HG02852 (cell line): ENCODE data around the gene DYNC2I2.

Experiments used
- ATAC-seq: cut with Tn5 transposase; IDR thresholded peaks from one replicate; pipeline ENCODE4 v1.9.1; 2021; ENCODE audit warnings: mild to moderate bottlenecking, moderate library complexity; ENCODE audit not compliant: unreplicated experiment

Gene DYNC2I2

GRCh38 chr9:128636556-128637530 lies 19.8 kb downstream of the DYNC2I2 start:
- ATAC-seq = no peak

DNA sequence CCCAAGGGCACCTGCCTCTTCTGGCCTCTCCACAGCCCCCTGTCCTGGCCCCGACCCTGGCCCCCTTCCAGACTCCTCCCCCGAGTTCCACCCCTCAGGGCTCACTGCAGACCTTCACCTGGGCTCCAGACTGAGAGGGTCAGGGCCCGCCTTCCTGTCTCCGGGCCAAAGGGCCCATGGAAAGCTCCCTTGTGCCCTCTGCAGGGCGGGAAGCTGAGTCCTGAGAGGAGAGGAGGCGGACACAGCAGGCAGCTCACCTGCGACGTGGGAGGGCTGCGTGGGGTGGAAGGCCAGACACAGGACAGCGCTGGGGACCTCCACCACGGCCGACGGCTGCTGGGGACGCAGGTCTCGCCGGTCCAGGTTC lies 20.6 kb downstream of the DYNC2I2 start:
- ATAC-seq = no peak

DNA sequence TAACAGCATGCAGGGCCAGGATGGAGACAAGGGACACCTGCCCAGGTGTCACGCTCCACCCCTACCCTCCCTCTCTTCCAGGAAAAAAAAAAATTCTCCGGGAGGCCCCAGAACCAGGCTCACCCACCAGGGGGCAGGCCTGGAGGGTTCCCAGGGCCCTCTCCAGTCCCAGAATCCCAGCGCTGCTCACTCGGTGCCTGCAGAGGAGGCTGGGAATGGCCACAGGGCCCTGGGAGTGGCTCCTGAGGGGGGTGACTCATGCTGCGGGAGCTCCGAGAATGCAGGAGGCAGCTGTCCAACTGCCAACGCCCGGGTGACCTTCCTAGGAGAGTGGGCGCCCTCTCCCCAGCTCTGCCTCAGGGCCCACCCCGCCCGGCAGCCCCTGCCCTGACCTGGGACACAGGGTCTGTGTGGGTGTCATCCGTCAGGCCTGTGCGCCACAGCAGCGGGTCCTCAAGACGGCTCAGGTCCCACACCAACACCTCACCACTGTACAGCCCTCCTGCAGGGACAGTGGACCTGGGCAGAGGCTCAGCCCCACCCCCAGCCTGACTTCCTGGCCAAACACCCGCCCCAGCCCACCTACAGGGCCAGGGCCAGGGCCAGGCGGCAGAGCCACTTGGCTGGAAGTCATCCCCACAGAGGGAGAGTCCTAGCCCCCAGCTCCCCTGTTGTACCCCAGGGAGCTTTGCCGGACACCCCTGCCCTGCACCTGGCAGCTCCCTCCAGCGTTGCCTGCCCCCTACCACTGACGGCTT lies 21.2 kb downstream of the DYNC2I2 start:
- no peak for ATAC-seq

- no peak for ATAC-seq
Observed at GRCh38 chr9:128634651-128635262, 21.9 kb downstream of the DYNC2I2 start.

DNA sequence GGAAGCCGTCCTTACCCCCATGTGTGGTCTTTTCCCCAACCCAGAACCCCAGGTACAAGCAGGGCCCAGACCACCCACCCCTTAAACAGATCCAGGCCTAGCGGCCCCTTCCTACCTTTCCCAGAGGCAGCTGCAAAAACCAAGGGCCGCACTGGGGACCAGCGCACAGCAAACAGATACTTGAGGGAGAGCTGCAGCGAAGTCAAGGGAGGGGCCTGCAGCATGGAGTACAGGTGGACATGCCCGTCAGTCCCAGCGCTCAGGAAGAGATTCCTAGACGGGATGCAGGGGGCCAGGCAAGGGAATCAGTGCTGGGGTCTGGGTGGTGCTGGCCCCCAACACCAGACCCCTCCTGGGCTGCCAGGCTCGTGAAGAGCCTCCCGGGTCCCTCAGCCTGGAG lies 22.5 kb downstream of the DYNC2I2 start:
- no peak for ATAC-seq

DNA sequence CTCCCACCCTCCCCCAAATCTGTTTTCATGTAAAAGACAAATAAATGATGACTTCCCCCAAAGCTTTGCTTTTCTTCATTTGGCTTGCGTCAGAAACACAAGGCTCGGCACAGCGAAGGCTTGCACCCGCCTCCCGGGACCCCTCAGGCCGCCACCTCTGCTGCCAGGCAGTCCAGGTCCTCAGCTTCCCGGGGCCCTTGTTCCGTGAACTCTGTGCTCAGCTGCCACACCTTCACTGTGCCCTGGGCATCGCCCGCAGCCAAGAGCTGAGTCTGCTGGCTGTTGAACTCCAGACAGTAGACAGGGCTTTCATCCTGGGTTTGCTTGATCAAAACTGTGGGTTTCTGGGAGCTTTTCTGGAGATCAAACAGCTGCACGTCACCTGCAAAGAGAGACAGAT lies 23.0 kb downstream of the DYNC2I2 start:
- ATAC-seq = no peak

DNA sequence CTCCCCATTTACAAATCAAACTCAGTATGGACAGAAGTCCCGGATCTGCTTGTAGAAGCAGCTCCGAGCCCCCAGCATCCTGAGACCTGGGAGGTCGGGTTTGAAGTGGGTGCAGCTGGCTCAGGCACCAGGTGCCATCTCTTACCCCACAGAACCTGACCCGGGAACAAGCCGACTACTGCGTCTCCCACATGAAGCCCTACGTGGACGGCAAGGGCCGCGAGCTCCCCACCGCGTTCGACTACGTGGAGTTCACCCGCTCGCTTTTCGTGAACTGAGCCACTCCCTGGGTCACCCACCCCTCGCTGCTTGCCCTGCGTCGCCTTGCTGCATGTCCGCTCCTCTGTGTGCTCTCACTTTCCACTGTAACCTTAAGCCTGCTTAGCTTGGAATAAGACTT lies 23.6 kb downstream of the DYNC2I2 start:
- ATAC-seq = no peak

DNA sequence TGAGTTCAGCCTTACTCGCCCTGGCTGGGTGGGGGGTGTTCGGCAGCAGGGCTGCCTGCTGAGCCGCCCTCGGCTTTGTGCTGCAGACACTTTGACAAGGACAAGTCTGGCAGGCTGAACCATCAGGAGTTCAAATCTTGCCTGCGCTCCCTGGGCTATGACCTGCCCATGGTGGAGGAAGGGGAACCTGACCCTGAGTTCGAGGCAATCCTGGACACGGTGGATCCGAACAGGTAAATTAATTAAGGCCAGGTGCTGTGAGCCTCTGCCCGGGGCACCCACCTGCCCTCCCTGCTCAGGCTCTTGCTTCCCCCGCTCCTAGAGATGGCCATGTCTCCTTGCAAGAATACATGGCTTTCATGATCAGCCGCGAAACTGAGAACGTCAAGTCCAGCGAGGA lies 24.2 kb downstream of the DYNC2I2 start:
- no peak for ATAC-seq

DNA sequence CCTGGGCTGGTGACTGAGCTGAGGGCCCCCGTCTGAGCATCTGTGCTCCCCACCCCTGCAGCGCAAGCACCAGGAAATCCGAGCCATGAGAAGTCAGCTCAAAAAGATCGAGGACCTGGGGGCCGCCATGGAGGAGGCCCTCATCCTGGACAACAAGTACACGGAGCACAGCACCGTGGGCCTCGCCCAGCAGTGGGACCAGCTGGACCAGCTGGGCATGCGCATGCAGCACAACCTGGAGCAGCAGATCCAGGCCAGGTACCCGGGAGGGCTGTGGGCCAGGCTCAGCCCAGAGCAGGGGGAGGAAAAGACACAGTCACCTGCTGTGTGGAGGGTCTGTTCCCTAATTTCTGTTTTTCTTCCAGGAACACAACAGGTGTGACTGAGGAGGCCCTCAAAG lies 24.6 kb downstream of the DYNC2I2 start:
- ATAC-seq = no peak

GRCh38 chr9:128631636-128632035 lies 25.0 kb downstream of the DYNC2I2 start:
- ATAC-seq = no peak

GRCh38 chr9:128629852-128630545 lies 26.6 kb downstream of the DYNC2I2 start:
- no peak for ATAC-seq

DNA sequence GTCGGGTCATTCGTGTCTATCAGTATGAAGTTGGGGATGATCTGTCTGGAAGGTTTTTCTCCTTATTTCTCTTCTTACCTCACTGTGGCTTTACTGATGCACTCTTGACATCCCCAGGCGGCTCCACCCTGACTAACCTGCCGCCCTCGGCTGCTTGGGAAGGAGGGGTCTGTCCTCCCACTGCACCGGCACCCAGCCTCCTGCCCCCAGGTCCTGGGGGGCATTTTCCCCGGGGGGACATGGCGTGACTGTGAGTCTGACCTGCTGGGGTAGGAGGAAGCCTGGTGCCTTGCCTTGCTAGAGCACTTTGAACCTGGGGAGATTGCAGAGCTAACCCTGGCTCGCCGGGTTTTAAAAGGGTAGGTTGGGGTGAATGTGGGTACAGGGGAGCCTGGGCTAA lies 27.5 kb downstream of the DYNC2I2 start:
- no peak for ATAC-seq

DNA sequence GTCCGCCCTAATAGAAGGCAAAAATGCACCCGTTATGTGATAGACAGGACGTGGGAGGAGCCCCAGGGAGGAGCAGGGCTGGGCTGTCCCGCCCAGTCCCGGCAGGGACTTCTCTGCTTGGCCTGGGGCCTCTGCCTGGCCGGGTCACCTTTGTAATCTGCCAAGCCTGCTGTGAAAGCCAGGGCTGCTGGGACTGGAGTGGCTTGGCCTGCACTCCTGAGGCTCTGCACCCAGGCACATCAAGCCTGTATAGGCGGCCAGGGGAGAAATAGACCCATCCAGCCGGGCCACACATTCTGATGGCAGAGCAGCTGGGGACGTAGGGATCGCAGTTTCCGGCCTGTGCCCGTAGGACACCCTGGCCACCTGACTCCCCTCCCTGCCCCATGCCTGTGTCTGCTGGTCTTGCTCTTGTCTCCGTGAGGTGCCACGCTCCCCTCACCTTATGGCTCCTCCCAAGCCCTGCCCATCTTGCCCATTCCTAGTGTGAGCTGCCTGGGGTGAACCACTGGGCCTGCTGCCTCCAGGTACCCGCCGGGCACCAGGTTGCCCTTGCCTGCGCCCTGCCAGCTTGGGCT lies 28.1 kb downstream of the DYNC2I2 start:
- ATAC-seq = no peak

GRCh38 chr9:128627906-128628305 lies 28.7 kb downstream of the DYNC2I2 start:
- ATAC-seq = no peak

DNA sequence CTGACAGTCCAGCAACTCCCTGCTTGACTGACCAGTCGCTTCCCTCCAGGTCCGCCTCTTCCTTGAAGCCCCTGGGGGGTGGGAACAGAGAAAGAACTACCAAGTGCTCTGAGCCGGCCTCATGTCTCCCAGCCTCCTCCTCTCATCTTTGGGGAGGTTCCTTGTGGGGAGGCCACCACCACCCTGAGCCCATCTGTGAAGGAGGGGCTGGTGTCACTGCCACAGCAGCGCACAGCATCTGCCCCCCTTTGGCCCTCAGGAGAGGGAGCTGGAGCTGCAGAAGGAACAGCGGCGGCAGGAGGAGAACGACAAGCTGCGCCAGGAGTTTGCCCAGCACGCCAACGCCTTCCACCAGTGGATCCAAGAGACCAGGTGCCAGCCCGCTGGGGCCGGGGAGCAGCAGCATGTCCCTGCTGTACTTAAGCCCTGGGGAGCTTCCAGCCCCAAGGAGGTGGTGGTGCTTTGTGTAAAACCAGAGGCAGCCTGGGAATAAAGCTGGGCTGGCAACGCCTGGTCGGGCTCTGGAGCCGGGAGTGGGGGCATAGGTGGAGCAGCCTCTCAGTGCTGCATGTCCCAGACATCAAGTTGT lies 29.4 kb downstream of the DYNC2I2 start:
- no peak for ATAC-seq

DNA sequence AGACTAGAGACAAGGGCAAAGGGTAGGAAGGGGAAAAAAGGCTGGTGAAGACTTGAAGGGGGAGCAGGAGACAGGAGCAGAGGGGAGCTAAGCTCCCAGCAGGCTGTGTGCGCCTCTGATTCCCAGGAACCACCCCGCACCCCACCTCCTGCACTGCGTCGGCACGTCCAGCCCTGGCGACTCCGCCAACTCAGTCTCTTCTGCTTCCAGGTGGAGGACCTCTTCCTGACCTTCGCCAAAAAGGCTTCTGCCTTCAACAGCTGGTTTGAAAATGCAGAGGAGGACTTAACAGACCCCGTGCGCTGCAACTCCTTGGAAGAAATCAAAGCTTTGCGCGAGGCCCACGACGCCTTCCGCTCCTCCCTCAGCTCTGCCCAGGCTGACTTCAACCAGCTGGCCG lies 30.5 kb downstream of the DYNC2I2 start:
- ATAC-seq = no peak

DNA sequence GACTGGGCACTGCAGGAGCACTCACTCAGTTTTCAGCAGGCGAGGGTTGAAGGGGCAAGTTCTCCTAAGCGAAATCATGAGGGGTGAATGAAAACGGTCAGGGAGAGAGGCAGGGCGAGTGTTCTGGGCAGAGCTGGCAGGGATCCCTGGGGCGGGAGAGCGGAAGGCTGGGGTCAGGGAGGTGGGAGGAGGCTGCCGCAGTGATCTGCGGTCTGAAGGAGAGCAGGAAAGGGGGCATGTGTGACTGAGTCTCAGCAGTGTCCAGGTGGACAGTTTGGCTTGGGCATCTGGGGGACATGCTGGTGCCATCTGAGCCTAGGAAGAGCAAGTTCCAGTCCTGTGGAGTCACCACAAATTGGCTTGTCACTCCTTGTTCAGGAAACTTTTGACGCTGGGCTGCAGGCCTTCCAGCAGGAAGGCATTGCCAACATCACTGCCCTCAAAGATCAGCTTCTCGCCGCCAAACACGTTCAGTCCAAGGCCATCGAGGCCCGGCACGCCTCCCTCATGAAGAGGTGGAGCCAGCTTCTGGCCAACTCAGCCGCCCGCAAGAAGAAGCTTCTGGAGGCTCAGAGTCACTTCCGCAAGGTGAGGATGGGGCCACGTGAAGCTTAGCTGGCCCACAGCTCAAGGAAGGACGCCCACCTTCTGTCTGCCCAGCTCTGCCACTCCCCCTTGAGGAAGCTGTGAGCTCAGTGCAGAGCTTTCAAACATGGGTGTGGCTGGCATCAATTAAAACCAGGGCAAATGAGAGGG lies 31.1 kb downstream of the DYNC2I2 start:
- no peak for ATAC-seq

- ATAC-seq = no peak
Observed at GRCh38 chr9:128624566-128624965, 32.1 kb downstream of the DYNC2I2 start.

GRCh38 chr9:128621730-128622455 lies 34.8 kb downstream of the DYNC2I2 start:
- ATAC-seq = no peak
